ENCODE measurements around the gene RAB9B. TPM values are rescaled to one million over a fixed set of nuclear protein-coding genes. Genes with fewer than 3 reads are reported as not detected.

Gene RAB9B
- polyA plus RNA-seq, 1 of the 3 experiments (the other 2 are of a cell fraction), result 0.64 TPM

- TF ChIP-seq RCOR1 (IDR thresholded peaks at IDR 0.05; ENCODE audit: low read length), result no peak
- TF ChIP-seq ELF1 (IDR thresholded peaks at IDR 0.05), result no peak
- no peak for TF ChIP-seq YY1 (IDR thresholded peaks at IDR 0.05; ENCODE audit: low read depth)
- TF ChIP-seq IRF3 (IDR thresholded peaks at IDR 0.05; ENCODE audit: low read depth, low read length), result no peak
- TF ChIP-seq NFIC (IDR thresholded peaks at IDR 0.05; ENCODE audit: borderline replicate concordance), result no peak
- no peak for TF ChIP-seq GATA2 (CRISPR knock-in tag; IDR thresholded peaks at IDR 0.05)
- no peak for TF ChIP-seq RFX5 (IDR thresholded peaks at IDR 0.05; ENCODE audit: low read length)
- TF ChIP-seq EZH2phosphoT487 (IDR thresholded peaks at IDR 0.05; ENCODE audit: borderline replicate concordance, low read depth), result no peak
- no peak for TF ChIP-seq MXI1 (IDR thresholded peaks at IDR 0.05; ENCODE audit: low read depth, low read length)
- TF ChIP-seq JUND (IDR thresholded peaks at IDR 0.05), result no peak
- no peak for TF ChIP-seq TEAD4 (IDR thresholded peaks at IDR 0.05; ENCODE audit: borderline replicate concordance, insufficient read depth)
- TF ChIP-seq, protein P1, sequence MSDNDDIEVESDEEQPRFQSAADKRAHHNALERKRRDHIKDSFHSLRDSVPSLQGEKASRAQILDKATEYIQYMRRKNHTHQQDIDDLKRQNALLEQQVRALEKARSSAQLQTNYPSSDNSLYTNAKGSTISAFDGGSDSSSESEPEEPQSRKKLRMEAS (IDR thresholded peaks at IDR 0.05; ENCODE audit: low read depth), result no peak
- no peak for TF ChIP-seq TCF12 (IDR thresholded peaks at IDR 0.05)
- no peak for TF ChIP-seq RXRA (IDR thresholded peaks at IDR 0.05; ENCODE audit: borderline replicate concordance, low read depth)
- TF ChIP-seq REST (IDR thresholded peaks at IDR 0.05; ENCODE audit: low read depth, low read length), result no peak
- no peak for TF ChIP-seq CHD2 (IDR thresholded peaks at IDR 0.05; ENCODE audit: low read length, partially characterized antibody)
- no peak for TF ChIP-seq FOXJ3 (CRISPR knock-in tag; IDR thresholded peaks at IDR 0.05)
- TF ChIP-seq NRF1 (IDR thresholded peaks at IDR 0.05; ENCODE audit: low read depth, low read length), result no peak
- ChIA-PET POLR2A (no interaction called here), CTCF (no interaction called here)
Observed at GRCh38 chrX:103781062-103781402, 51.0 kb downstream of the RAB9B start.

More at GRCh38 chrX:103781062-103781402, 51.0 kb downstream of the RAB9B start:
- no peak overlapping the region for H3K4me2 ChIP-seq
- H3K9ac ChIP-seq, result no peak overlapping the region
- no peaks in the 10 kb centered on the region for H3K36me3 ChIP-seq (replicated peaks in 1 of 2; ENCODE audit: control insufficient read depth in 1 of 2, insufficient read depth in 2 of 2, low read length in 1 of 2)
- H3K4me1 ChIP-seq (ENCODE audit: control insufficient read depth in 1 of 2, insufficient read depth in 2 of 2, low read depth in 1 of 2, low read length in 1 of 2), result peaks cover 0 to 12% of the 10 kb centered on the region in 2 experiments; a peak in 1 of 4 replicates
- H3K9me2 ChIP-seq, result no peaks in the 10 kb centered on the region
- H3K27me3 ChIP-seq (ENCODE audit: insufficient read depth), result no peaks in the 10 kb centered on the region; the same call in 1 of the 2 replicates
- no peaks in the 10 kb centered on the region for H3K9me3 ChIP-seq
- no peaks in the 10 kb centered on the region for H3K79me2 ChIP-seq (ENCODE audit: insufficient read depth)
- no peak overlapping the region for H3K4me3 ChIP-seq (ENCODE audit: low read depth in 2 of 2, low read length in 1 of 2)
- 27% methylated on average over 4 of the region's 4 CpGs for WGBS (ENCODE audit: low lambda C conversion rate)
- H3K27ac ChIP-seq (ENCODE audit: low read depth in 2 of 2, low read length in 1 of 2), result no peak overlapping the region
- no peak for DNase-seq
- no peaks in the 10 kb centered on the region for H3F3A ChIP-seq (replicated peaks; ENCODE audit: insufficient read depth)
- H2AFZ ChIP-seq (ENCODE audit: low read depth), result no peak overlapping the region
- no peaks in the 10 kb centered on the region for H4K20me1 ChIP-seq (ENCODE audit: insufficient read depth)
